Islet of Langerhans (tissue), 1 donor: ENCODE results near the gene SAP30BP.

Experiments
- FAIRE-seq: peaks from one replicate; lab custom pipeline; 2011; peaks lifted over from hg19 to GRCh38; lab: Jason Lieb, UNC

Gene SAP30BP

DNA sequence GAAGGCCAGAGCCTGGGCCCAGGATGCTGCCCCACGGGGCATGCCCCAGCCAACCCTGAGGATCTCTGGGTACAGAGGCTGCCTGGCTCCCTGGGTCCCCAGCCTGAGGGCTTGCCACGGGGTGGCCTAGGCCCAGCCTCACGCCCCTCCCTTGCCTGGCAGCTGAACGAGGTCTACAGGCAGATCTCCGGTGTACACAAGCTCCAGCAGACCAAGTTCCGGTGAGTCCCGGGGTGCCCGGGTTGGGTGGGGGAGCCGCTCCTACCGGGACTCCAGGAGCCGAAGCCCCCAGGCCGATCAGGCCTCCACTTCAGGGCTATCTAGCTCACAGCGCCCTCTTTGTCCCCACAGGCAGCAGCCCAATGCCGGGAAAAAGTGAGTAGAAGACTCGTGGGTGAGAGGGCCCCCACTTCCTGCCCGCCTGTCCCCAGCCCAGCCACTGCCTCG is 73.5 kb downstream of the SAP30BP start:
- FAIRE-seq = no peak

DNA sequence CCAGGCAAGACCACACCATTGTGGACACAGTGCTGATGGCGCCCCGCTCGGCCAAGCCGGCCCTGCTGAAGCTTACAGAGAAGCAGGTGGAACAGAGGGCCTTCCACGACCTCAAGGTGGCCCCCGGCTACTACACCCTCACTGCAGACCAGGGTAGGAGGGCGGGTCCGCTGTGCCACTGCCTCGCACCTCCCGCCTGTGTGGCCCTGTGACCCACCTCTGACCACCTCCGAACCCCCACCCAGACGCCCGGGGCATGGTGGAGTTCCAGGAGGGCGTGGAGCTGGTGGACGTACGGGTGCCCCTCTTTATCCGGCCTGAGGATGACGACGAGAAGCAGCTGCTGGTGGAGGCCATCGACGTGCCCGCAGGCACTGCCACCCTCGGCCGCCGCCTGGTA is 75.2 kb downstream of the SAP30BP start:
- FAIRE-seq = no peak

DNA sequence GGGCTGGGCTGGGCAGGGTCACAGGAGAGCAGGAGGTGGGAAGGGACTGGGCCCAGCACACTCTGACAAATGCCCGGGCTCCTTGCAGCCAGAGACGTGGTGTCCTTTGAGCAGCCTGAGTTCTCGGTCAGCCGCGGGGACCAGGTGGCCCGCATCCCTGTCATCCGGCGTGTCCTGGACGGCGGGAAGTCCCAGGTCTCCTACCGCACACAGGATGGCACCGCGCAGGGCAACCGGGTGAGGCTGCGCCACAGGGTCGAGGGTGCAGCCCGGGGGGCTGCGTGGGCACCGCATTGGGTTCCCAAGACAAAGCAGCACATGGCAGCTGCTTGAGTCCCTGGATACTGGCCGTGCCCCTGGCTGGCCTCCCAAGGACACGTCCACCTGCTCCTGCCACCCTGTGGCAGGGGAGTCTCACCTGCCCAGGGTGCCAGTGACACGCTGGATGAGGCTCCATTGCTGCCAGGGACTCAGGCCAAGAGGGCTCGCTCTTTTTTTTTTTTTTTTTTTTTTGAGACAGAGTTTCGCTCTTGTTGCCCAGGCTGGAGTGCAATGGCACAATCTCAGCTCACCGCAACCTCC is 76.6 kb downstream of the SAP30BP start:
- FAIRE-seq = no peak

DNA sequence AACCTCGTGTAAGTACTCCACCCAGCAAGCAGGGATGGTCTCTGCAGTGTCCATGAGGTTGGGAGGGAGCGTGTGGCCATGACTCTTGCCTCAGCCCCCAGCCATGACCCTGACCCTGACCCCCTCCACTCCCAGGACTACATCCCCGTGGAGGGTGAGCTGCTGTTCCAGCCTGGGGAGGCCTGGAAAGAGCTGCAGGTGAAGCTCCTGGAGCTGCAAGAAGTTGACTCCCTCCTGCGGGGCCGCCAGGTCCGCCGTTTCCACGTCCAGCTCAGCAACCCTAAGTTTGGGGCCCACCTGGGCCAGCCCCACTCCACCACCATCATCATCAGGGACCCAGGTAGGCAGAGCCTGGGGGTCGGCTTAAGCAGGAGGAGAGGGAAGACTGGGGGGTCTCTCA is 81.6 kb downstream of the SAP30BP start:
- FAIRE-seq = no peak

DNA sequence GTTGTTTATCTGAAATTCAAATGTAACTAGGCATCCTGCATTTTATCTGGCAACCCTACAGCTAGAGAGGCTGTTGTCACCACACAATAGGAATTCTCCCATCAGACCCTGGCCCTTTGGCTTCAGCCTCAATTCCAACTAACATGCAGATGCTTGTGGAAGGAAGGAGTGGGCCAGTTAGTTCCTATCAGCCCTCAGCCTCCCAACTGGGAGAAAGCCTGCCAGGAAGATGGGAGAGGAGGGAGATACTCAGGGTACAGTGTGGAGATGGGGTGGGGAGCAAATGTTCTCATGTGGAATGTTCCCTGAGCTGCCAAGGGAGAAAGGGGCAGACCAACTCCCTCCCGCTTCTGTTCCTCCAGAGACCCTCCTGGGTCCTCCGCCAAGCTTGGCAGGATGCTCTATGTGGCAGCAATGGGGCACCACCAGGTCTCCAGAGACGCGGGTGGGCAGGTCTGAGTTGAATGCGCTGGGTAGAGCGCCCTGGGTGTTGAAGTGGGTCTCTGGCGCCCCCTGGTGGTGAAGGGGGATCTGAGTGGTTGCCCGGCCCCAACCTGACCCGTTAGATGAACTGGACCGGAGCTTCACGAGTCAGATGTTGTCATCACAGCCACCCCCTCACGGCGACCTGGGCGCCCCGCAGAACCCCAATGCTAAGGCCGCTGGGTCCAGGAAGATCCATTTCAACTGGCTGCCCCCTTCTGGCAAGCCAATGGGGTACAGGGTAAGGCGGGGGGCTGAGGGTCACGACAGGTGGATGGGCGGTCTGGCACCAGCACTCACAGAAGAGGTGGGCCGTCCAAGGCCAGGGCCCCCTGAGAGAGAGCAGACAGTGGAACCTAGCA is 82.6 kb downstream of the SAP30BP start:
- FAIRE-seq = no peak

DNA sequence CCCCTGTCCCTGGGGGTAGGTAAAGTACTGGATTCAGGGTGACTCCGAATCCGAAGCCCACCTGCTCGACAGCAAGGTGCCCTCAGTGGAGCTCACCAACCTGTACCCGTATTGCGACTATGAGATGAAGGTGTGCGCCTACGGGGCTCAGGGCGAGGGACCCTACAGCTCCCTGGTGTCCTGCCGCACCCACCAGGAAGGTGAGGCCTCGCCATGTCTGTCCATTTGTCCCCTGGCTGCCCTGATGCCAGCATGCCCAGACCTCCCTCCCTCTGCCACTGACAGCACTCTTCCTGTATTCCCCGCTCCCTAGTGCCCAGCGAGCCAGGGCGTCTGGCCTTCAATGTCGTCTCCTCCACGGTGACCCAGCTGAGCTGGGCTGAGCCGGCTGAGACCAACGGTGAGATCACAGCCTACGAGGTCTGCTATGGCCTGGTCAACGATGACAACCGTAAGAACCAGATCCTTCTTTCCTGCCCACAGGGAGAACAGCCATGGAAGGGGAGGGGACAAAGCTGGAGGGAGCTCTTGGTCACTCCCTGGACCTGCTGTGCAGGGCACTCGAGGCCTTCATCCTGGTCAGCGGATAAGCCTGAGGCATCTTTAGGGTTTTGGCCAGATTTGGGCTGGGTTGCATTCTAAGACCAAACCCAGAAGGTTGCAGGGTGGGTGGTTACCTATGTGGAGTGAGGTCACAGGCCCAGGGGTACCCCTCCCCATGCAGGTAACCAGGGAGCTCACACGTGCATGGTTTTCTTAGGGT is 83.7 kb downstream of the SAP30BP start:
- no peak for FAIRE-seq

DNA sequence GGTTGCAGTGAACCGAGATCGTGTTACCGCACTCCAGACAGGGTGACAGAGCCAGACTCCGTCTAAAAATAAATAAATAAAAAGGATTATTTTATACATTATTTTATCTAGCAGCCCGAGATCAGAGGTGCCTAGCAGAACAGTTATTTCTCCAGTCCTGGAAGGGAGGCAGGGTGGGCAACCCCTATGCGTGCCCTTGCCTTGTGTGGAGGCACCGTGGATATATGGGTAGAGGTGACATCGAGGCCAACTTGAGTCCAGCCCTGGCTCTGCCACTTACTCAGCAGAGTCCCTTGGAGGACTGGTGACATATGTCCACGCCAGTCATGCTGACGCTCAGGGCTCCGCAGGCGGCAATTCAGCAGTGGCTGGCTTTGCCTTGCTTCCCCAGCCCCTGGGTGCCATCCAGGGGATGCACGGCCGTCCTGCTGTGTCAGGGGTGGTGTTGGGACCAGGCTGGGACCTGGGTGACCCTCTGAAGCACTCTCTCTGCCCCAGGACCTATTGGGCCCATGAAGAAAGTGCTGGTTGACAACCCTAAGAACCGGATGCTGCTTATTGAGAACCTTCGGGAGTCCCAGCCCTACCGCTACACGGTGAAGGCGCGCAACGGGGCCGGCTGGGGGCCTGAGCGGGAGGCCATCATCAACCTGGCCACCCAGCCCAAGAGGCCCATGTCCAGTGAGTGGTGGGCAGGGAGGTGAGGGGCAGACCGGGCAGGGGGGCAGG is 84.7 kb downstream of the SAP30BP start:
- FAIRE-seq = no peak

DNA sequence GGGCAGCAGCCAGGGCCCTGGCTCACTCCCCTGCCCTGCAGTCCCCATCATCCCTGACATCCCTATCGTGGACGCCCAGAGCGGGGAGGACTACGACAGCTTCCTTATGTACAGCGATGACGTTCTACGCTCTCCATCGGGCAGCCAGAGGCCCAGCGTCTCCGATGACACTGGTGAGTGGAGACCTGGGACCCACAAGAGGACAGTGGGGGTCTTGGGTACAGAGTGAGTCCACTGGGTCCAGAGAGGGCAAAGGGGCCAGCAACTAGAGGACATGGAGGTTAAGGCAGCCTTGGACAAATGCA is 85.2 kb downstream of the SAP30BP start:
- no peak for FAIRE-seq

DNA sequence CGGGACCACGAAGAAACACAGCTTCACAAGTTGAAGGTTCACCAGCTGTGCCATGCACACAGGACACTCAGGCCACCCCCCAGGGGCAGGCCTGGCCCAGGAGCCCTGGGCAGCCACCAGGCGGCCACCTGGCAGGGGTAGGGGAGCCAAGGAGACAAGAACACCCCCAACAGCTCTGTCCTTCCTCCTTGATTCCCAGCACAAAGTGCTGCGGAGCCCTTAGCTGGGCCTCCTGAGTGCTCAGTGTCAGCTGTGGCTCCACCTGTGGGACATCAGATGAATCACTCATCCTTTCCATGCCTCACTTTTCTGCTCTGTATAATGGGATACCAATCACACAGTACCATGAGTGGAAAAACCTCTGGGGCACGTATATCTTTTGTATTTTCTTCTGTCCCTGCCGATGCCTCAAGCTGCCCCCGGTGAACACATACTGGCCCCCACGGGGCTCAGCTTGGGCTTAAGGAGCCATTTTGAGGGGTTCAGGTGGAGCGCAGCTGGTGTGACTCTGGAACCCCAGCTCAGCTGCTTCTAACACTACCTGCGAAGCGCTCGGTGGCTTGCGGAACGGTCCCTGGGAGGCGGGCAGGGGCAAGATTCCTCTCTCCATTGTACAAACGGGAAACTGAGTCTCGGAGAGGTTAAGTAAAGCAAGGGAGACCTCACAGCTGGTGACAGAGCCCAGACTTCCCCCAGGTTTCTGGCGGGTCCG is 85.8 kb downstream of the SAP30BP start:
- FAIRE-seq = no peak

DNA sequence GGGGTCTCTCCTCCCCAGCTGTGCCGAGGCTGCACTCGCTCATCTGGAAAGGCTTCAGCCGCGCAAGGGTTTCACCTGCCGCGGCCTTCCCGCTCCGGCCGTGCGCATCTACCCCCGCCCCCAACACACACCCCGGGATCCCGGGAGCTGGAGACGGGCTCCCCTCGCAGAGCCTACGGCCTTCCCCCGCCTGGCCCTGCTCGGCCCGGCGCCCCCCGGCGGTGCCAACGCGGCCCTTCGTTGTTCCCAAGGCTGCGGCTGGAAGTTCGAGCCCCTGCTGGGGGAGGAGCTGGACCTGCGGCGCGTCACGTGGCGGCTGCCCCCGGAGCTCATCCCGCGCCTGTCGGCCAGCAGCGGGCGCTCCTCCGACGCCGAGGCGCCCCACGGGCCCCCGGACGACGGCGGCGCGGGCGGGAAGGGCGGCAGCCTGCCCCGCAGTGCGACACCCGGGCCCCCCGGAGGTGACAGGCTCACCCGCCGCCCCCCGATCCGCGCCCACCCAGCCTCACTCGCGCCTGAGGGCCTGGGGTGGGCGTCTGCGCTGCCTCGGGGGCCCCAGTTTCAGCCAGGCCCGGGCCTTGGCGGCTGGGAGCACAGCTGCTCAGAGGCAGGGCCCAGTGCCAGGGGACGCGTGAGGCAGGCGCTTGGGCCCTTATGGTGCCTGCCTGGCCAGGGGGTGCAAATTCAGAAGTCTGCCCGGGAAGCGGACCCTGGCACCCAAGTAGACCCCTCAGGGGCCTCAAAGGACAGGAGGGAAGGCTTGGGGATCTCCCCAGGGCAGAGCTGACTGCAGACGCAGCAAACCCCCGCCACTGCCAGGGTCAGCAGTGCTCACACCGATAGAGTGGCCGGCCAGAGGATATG is 86.6 kb downstream of the SAP30BP start:
- no peak for FAIRE-seq

DNA sequence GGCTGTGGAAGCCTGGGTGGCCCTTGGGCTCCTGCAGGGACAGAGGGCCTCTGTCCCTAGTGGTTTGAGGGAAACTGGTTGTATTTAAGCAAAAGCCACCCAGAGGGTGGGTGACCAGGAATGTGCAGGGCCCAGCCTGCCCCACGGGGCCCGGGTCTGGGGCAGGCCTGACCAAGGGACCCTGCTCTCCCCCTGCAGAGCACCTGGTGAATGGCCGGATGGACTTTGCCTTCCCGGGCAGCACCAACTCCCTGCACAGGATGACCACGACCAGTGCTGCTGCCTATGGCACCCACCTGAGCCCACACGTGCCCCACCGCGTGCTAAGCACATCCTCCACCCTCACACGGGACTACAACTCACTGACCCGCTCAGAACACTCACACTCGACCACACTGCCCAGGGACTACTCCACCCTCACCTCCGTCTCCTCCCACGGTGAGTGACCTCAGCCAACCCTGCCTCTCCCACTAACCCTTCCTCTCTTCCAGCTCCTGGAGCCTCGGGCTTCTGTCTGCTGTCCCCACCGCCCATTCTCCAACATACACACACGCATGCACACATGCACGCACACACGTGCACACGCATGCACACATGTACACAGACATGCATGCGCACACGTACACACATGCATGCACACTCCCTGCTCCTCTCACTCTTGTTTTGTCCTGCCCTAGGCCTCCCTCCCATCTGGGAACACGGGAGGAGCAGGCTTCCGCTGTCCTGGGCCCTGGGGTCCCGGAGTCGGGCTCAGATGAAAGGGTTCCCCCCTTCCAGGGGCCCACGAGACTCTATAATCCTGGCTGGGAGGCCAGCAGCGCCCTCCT is 87.5 kb downstream of the SAP30BP start:
- no peak for FAIRE-seq

DNA sequence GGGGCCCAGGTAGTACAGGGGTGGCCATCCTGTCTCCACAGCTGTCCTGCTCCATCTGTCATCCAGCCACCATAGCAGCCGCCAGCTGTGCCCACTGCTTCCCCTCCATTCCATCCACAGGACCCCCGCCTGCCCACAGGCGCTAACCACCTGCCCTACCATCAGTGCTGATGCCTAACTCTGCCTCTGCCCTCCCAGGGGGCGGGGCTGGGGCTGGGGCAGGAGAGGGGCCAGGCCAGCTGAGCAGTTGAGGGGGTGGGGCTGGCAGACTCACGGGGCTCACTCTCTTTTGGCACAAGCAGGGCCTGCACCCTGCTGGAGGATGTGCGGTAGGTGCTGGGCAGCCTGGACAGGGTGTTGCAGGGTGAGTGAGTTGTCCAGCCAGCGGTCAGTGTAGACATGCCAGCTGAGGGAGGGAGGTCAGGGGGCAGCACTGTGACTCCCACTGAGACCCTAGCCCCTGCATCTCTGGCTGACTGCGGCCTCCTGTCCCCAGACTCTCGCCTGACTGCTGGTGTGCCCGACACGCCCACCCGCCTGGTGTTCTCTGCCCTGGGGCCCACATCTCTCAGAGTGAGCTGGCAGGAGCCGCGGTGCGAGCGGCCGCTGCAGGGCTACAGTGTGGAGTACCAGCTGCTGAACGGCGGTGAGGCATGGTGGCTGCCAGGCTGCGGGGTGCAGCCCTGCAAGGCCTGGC is 88.2 kb downstream of the SAP30BP start:
- no peak for FAIRE-seq

DNA sequence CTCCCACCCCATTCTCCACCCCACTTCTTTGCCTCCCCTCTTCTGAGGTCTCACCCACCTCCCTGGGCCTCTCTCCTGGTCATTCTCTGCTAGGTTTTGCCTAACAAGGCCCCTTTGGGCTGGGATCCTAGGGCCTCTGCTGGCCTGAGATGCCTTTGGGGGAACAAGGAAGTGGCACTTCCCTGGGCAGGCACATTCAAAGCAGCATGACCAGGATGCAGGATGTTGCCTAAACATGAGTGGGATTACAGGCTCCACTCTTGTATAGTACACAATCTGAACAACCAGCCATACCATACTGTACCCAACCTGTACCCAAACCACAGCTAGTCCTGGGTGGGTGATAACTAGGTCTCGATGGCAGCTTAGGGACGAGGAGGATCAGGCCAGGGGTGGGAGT is 88.9 kb downstream of the SAP30BP start:
- FAIRE-seq = no peak

DNA sequence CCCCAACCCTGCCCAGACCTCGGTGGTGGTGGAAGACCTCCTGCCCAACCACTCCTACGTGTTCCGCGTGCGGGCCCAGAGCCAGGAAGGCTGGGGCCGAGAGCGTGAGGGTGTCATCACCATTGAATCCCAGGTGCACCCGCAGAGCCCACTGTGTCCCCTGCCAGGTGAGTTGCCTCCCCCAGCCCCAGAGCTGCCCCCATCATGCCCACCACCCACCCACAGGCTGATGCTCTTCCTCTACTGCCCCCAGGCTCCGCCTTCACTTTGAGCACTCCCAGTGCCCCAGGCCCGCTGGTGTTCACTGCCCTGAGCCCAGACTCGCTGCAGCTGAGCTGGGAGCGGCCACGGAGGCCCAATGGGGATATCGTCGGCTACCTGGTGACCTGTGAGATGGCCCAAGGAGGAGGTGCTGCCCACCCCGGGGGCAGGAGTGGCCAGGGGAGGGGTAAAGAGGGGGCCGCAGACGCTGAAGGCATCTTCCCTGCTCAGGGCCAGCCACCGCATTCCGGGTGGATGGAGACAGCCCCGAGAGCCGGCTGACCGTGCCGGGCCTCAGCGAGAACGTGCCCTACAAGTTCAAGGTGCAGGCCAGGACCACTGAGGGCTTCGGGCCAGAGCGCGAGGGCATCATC is 89.4 kb downstream of the SAP30BP start:
- FAIRE-seq = no peak

DNA sequence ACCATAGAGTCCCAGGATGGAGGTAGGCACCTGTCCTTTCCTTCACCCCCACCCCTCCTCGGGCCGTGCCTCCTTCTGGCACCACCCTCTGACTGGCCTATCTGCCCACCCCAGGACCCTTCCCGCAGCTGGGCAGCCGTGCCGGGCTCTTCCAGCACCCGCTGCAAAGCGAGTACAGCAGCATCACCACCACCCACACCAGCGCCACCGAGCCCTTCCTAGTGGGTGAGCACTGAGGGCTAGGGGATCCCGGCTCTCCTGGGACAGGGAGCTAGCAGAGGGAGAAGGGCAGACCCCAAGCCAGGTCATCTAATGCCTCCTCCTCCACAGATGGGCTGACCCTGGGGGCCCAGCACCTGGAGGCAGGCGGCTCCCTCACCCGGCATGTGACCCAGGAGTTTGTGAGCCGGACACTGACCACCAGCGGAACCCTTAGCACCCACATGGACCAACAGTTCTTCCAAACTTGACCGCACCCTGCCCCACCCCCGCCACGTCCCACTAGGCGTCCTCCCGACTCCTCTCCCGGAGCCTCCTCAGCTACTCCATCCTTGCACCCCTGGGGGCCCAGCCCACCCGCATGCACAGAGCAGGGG is 90.0 kb downstream of the SAP30BP start:
- FAIRE-seq = no peak
